C4-2B (cell line): ENCODE results near the gene OLFML2A.

ENCODE experiments used
- H3K27ac ChIP-seq: fragments of 450-650 bp; 2 replicates; pipeline ENCODE4 v1.5.1; 2017
- CTCF ChIP-seq: fragments of 450-650 bp; conservative IDR thresholded peaks from 2 replicates; pipeline ENCODE4 v1.5.1; 2017; ENCODE audit warnings: mild to moderate bottlenecking
- ZFX ChIP-seq: fragments of 450-650 bp; IDR thresholded peaks from 2 replicates; pipeline ENCODE4 v1.6.1; 2017

Gene OLFML2A

GRCh38 chr9:124802426-124802825, 25.5 kb downstream of the OLFML2A start:
- H3K27ac ChIP-seq = no peak overlapping the region
- TF ChIP-seq ZFX (no peak), CTCF (no peak)

GRCh38 chr9:124803911-124804310, 27.0 kb downstream of the OLFML2A start:
- TF ChIP-seq CTCF = no peak

GRCh38 chr9:124805186-124805585, 28.3 kb downstream of the OLFML2A start:
- TF ChIP-seq ZFX (no peak), CTCF (no peak)
- H3K27ac ChIP-seq = no peak overlapping the region

More at GRCh38 chr9:124803911-124804310, 27.0 kb downstream of the OLFML2A start:
- no peak overlapping the region for H3K27ac ChIP-seq

- H3K27ac ChIP-seq = no peak overlapping the region
- no peak for TF ChIP-seq ZFX
- no peak for TF ChIP-seq CTCF
Measured at GRCh38 chr9:124808246-124808956, 31.5 kb downstream of the OLFML2A start.

GRCh38 chr9:124809211-124809610, 32.3 kb downstream of the OLFML2A start:
- H3K27ac ChIP-seq = no peak overlapping the region
- no peak for TF ChIP-seq ZFX
- no peak for TF ChIP-seq CTCF

- no peak overlapping the region for H3K27ac ChIP-seq
- TF ChIP-seq ZFX (no peak), CTCF (no peak)
Measured at GRCh38 chr9:124809741-124810500, 33.0 kb downstream of the OLFML2A start.

GRCh38 chr9:124810663-124811355, 33.9 kb downstream of the OLFML2A start:
- TF ChIP-seq CTCF (no peak), ZFX (no peak)
- H3K27ac ChIP-seq = no peak overlapping the region
